ENCODE results near the gene LRRC23.
A peak's percentile ranks its signal among the peaks of the same experiment; 100 is the strongest.
"Not testable (repeated sequence)": the region's sequence is repeated elsewhere in the genome, so short reads cannot be mapped to it uniquely, and the experiment has no call there.

The LRRC23 gene

DNA sequence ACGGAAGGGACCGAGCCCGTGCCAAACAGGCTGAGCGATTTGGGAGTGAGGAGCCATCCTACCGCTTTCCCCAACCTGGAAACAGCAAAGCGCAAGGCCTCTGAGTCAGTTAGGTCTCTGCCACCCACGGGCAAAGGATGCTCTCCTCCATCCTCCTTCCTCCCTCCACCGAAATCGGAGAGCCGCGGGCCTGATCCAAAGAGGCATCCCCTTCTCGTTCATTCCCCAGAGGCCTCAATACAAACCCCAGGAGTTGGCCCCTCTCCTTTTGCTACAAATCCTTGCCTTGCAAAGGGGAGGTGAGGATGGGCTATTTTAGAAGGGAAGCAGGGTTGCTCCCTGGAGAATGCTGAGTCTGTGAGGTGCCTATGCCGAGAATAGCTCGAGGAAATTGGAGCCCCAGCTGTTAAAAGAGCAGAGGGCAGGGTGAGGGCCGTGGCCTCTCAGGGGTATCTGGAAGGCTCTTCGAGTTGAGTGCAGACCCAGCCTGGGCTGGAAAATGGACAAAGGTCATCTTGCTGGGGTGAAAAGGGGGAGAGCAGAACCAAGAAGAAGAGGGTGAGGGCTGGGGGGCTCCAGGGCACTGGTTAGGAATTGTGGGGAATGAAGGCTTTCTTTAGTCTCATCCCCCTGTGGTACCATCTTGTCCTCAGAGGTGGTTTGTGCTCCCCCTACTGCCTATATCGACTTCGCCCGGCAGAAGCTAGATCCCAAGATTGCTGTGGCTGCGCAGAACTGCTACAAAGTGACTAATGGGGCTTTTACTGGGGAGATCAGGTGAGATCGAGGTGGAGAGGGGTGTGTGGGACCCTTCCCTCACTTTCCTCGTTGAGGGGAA is 36.2 kb upstream of the LRRC23 start:
- FAIRE-seq = no peak
- DNase-seq (ENCODE audit: insufficient read length, low spot score) = no peak
- no peak for TF ChIP-seq POLR2A (IDR thresholded peaks at IDR 0.05; ENCODE audit: low read depth, low read length)

DNA sequence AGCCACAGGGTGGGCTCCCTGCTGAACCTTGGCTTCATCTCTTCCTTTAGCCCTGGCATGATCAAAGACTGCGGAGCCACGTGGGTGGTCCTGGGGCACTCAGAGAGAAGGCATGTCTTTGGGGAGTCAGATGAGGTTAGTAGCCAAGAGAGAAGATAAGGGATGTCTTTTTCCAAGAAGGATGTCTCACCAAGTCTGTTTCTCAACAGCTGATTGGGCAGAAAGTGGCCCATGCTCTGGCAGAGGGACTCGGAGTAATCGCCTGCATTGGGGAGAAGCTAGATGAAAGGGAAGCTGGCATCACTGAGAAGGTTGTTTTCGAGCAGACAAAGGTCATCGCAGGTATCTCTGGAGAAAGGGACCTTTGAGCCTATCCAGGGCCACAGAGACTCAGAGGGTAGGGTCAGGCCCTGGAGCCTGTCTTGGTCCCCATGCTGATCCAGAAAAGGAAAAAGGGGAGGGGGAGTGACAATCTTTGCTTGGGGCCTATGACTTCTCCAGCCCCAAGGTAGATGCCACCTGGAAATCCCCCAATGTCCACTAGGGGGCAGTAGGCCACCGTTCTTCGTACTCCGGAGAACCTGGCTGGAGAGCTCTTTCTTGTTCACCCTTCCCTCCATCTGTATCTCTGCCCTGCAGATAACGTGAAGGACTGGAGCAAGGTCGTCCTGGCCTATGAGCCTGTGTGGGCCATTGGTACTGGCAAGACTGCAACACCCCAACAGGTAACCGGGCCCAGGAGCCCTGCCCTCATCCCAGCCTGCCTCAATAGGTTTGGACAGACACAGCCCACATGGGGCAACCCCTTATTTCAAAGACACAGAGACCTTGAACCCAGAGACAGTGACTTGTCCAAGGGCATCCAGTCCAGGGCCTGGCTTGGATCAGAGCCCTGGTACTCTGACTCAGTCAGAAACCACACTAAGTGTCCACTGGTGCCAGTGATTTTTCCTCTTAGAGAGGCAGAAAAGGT is 35.3 kb upstream of the LRRC23 start:
- FAIRE-seq (no peak), DNase-seq (ENCODE audit: insufficient read length, low spot score) (peak; percentile 53)
- TF ChIP-seq POLR2A (IDR thresholded peaks at IDR 0.05; ENCODE audit: low read depth, low read length) = no peak; the same call in 1 of the 2 replicates

DNA sequence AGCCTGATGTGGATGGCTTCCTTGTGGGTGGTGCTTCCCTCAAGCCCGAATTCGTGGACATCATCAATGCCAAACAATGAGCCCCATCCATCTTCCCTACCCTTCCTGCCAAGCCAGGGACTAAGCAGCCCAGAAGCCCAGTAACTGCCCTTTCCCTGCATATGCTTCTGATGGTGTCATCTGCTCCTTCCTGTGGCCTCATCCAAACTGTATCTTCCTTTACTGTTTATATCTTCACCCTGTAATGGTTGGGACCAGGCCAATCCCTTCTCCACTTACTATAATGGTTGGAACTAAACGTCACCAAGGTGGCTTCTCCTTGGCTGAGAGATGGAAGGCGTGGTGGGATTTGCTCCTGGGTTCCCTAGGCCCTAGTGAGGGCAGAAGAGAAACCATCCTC is 34.3 kb upstream of the LRRC23 start:
- not testable (repeated sequence) for DNase-seq (ENCODE audit: insufficient read length, low spot score); FAIRE-seq

DNA sequence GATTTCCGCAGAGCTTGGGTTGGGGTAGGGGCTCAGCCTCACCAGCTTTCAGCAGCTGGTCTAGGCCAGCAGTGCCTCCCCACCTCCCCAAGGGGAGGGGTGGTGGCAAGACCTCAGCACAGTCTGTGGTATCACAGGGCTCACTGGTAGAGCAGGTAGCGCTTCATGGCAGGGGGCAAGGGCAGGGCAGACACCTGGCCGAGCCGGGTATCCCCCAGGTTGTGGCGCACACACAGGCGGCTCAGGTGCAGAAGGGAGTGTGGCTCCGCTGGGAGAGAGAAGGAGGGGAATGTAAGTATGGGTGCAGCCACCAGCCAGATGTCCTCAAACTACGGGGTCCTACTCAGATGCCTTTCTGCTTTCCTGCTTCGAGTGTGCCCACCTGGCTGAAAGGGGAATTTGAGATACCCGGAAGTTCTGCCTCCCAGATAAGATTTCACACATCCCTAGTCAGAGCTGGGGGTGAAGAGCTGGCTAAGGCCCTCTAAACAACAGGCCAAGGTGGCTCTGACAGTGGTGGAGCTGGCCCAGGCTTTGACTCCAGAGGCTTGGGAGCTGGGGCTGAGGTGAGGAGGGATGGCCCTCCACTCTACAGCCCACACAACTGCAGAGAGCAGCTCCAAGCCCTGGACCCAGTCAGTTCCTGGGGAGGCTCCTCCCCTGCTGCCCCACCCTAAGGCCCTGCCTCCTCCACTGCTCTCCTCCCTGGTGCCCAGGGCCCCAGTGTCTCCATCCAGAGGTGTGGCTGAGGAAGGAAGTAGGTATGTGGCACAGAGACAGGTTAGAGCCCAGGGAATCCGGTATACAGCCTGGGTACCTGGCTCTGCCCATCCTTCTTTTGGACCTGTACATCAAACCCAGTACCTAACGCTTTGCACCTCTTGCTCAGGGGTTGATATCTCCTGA is 33.3 kb upstream of the LRRC23 start:
- TF ChIP-seq POLR2A (IDR thresholded peaks at IDR 0.05; ENCODE audit: low read depth, low read length) = 0 out of 2 replicates have a peak, but pooled peaks have one; percentile 27
- DNase-seq (ENCODE audit: insufficient read length, low spot score) (peak; percentile 60), FAIRE-seq (no peak)

DNA sequence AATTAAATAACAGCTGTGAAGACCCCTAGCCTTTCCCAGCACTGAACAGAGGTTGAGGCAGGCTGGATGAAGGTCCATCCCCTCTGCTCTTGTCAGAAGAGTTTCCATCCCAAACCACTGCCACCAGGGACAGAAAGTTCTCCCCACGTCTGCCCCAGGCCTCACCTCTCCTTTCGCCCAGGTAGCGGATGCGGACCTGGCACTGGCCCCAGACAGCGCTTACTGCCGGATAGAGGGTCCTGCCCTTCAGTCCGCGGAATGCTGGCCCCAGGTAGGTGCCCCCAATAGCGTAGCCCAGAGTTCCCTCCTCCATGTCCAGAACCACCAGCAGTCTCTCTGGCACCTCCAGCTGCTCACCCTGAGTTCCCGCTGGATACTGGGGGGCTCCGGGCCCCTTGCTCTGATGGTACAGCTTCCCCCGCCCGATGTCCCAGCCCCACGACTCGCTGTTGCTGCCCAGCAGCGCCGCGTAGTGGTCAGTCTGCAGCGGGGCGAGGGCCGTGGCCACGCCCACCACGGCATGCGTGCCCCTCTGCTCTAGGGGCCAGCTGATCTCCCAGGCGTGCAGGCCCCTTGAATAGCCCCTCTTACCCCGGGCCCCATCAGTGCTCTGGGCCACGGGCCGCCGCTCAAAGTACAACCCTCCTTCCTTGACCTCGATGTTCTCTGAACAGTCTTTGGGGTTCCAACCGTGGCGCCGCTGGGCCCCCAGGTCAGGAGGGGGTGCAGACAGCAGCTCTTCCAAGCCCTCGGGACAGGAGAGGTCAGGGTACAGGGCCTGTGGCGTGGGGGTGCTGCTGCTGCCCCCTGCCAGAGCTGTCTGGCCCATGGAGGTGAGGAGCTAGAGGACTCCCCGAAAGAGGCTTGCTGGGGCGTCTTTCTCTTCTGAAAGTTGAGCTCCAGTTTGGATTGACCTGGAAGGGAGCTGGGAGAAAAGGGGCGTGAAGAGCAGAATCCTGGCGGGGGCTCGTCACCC is 32.3 kb upstream of the LRRC23 start:
- DNase-seq (ENCODE audit: insufficient read length, low spot score) (peak; percentile 74), FAIRE-seq (no peak)
- peak; percentile 41; the same call in 1 of the 2 replicates for TF ChIP-seq POLR2A (IDR thresholded peaks at IDR 0.05; ENCODE audit: low read depth, low read length)

DNA sequence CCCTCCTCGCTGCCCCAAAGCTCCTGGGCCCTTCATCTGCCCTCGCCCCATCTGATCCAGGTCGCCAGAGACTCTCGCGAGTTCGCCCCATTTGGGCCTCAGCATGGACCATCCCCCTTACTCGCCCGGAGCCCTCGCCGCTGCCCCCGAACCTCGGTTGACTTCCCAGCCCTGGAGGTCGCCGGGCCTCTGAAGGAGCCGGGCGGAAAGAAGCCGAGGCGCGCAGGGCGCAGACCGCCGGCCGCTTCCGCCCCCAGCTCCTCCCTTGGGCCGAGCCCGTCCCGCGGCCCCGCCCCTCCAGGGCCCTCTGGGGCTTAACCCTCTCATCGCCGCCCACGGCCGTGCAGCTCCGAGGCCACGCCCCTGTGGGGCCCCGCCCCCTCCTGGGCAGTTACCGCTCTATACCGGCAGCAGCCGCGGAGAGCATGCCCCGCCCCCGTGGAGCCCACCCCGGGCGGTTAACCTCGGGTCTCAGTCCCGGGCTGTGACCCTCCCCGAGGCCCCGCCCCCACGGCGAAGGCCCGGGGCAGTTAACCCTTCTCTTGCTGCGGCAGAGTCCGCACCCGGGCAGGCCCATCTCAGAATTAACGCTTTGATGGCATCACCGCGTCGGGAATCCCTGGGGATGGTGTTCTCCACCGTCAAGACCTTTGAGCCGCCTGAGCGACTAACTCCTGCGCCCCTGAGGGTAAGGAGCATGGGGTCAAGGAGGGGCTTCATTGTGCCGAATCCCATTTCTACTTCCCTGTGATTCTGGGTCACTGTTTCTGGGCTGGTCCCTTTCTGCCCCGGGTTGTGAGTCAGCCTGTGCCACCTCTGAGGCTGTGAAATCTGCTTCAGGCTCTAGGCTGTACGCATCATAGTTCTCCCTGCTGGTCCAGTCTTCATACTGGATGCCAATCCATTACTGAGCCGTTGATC is 31.3 kb upstream of the LRRC23 start, which contains the start of gene SPSB2:
Gene SPSB2 (minus strand): TSS at position 210 of the 921 bp plus-strand sequence. CDS start 402 bp downstream, outside the sequence.
- peak; percentile 60 for TF ChIP-seq POLR2A (IDR thresholded peaks at IDR 0.05; ENCODE audit: low read depth, low read length)
- FAIRE-seq = no peak
- peak; percentile 87 for DNase-seq (ENCODE audit: insufficient read length, low spot score)

DNA sequence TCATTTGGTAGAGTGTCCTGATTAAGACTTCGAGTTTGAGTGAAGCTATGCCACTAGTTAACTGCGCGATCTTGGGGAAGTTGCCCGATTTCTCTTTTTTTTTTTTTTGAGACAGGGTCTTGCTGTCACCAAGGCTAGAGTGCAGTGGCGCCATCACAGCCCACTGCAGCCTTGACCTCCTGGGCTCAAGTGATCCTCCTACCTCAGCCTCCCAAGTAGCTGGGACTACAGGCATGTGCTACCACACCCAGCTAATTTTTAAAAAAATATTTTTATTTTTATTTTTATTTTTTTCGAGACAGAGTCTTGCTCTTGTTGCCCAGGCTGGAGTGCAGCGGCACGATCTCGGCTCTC is 30.6 kb upstream of the LRRC23 start:
- not testable (repeated sequence) for DNase-seq (ENCODE audit: insufficient read length, low spot score); FAIRE-seq

DNA sequence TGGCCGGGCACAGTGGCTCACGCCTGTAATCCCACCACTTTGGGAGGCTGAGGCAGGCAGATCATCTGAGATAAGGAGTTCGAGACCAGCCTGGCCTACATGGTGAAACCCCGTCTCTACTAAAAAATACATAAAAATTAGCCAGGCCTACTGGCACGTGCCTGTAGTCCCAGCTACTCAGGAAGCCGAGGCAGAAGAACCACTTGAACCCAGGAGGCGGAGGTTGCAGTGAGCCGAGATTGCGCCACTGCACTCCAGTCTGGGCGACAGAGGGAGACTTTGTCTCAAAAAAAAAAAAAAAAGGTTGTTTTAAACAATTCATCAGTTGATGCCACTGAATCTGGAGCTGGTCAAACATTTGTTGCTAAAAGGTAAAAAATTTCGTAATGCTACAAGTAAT is 24.8 kb upstream of the LRRC23 start:
- not testable (repeated sequence) for DNase-seq (ENCODE audit: insufficient read length, low spot score); FAIRE-seq

DNA sequence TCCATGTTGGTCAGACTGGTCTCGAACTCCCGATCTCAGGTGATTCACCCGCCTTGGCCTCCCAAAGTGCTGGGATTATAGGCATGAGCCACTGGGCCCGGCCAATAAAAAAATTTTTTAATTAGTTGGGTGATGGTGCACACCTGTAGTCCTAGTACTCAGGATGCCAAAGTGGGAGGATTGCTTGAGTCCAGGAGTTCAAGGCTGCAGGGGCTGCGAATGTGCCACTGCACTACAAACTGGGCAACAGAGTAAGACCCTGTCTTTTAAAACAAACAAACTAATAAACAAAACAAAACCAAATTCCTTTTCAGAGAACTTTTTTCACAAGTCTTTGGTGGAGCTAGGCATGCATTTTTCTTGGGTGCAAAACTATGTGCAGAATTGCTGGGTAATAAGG is 21.4 kb upstream of the LRRC23 start:
- DNase-seq (ENCODE audit: insufficient read length, low spot score) = no peak
- FAIRE-seq = no peak
- TF ChIP-seq POLR2A (IDR thresholded peaks at IDR 0.05; ENCODE audit: low read depth, low read length) = no peak

DNA sequence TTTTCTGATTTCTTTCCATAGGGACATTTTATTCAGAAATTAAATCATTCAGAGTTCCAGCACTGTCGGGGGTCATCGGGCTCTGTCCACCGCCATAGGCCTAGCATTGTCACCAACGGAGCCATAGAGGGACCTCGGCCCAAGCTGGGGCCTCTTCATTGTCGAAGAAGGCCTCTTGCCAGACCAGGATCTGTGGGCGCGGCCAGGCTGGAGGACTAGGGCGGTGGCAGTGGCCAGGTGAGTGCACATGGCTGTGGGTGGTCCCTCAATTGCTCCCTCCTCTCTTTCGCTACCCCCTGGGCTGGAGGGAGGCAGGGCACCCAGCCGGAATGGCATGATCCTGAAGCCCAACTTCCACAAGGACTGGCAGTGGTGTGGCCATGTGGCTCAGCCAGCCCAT is 20.9 kb upstream of the LRRC23 start:
- DNase-seq (ENCODE audit: insufficient read length, low spot score) (no peak), FAIRE-seq (no peak)
- TF ChIP-seq POLR2A (IDR thresholded peaks at IDR 0.05; ENCODE audit: low read depth, low read length) = no peak

DNA sequence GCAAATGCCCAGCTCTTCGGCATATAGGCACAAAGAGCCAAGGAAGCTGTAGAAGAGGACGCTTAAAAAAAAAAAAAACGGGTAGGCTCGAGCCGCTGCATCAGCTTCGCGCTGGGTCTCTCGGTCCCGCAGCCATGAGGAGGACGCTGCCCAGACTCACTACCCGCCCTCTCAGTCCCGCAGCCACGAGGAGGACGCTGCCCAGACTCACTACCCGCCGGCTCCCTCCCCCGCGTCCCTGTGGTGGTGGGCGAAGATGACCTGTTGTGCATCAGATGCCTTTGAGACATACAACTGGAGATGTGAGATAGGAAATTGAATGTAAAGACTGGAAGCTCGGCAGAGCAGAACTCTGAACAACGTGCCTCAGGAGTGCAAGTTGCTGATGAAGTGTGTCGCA is 20.1 kb upstream of the LRRC23 start:
- FAIRE-seq = no peak
- DNase-seq (ENCODE audit: insufficient read length, low spot score) = no peak
- TF ChIP-seq POLR2A (IDR thresholded peaks at IDR 0.05; ENCODE audit: low read depth, low read length) = no peak

DNA sequence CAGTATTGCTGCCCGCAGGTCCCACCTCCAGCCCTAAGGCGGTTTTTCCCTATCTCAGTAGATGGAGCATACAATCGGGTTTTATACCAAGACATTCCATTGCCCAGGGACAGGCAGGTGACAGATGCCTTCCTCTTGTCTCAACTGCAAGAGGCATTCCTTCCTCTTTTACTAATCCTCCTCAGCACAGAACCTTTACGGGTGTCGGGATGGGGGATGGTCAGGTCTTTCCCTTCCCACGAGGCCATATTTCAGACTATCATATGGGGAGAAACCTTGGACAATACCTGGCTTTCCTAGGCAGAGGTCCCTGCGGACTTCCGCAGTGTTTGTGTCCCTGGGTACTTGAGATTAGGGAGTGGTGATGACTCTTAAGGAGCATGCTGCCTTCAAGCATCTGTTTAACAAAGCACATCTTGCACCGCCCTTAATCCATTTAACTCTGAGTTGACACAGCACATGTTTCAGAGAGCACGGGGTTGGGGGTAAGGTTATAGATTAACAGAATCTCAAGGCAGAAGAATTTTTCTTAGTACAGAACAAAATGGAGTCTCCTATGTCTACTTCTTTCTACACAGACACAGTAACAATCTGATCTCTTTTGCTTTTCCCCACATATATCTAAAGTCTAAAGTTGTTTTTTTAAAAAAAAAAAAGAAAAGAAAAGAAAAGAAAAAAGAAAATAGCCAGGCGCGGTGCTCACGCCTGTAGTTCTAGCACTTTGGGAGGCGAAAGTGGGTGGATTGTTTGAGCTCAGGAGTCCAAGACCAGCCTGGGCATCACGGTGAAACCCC is 18.2 kb upstream of the LRRC23 start:
- DNase-seq (ENCODE audit: insufficient read length, low spot score); FAIRE-seq: not testable (repeated sequence)

All from H54 (cell line).